ENCODE data around the gene CAMKV.
"Not testable (repeated sequence)": the region's sequence is repeated elsewhere in the genome, so short reads cannot be mapped to it uniquely, and the experiment has no call there.

DNA sequence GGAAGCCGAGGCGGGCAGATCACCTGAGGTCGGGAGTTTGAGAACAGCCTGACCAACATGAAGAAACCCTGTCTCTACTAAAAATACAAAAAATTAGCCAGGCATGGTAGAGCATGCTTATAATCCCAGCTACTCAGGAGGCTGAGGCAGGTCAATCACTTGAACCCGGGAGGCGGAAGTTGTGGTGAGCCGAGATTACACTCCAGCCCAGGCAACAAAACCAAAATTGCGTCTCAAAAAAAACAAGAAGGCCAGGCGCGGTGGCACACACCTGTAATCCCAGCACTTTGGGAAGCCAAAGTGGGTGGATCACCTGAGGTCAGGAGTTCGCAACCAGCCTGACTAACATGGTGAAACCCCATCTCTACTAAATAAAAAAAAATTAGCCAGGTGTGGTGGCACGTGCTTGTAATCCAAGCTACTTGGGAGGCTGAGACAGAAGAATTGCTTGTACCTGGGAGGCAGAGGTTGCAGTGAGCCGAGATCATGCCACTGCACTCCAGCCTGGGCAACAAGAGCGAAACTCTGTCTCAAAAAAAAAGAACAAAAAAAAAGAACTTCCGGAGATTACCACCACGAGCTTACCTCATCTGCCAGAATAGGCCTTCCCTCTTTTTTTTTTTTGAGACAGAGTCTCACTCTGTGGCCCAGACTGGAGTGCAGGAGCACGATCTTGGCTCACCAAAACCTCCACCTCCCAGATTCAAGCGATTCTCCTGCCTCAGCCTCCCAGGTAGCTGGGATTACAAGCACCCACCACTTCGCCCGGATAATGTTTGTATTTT, 48.3 kb upstream of the CAMKV start:
- TF ChIP-seq, protein P1, sequence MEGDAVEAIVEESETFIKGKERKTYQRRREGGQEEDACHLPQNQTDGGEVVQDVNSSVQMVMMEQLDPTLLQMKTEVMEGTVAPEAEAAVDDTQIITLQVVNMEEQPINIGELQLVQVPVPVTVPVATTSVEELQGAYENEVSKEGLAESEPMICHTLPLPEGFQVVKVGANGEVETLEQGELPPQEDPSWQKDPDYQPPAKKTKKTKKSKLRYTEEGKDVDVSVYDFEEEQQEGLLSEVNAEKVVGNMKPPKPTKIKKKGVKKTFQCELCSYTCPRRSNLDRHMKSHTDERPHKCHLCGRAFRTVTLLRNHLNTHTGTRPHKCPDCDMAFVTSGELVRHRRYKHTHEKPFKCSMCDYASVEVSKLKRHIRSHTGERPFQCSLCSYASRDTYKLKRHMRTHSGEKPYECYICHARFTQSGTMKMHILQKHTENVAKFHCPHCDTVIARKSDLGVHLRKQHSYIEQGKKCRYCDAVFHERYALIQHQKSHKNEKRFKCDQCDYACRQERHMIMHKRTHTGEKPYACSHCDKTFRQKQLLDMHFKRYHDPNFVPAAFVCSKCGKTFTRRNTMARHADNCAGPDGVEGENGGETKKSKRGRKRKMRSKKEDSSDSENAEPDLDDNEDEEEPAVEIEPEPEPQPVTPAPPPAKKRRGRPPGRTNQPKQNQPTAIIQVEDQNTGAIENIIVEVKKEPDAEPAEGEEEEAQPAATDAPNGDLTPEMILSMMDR (IDR thresholded peaks at IDR 0.05) = not testable (repeated sequence)
- not testable (repeated sequence) for TF ChIP-seq POLR2A (IDR thresholded peaks at IDR 0.05)
